ENCODE measurements around the gene CCDC78. TPM values are rescaled to one million over a fixed set of nuclear protein-coding genes. Genes with fewer than 3 reads are reported as not detected.

The CCDC78 gene
- polyA plus RNA-seq, 2 donors = 0.28 to 0.86 TPM

DNA sequence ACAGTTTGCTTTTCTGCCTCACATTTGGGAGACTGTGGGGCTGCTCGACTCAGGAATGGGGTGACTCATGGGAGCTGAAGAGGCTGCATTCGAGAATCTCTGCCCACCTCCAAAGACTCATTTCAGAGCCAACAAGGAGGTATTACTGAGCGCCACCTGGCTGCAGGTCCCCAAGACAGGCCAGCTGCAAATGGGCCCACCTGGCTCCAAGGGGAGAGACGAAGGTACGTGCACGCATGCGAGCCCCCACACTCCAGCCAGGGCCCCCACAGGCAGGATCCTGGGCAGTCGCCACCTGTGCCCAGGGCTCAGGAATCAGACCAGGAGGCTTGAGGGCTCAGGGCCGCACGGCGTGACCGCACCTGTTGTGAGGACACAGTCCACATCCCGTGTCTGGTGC, 6.7 kb upstream of the CCDC78 start:
- peaks cover 0 to 63% of the 10 kb centered on the region in 2 donors for H3K36me3 ChIP-seq (ENCODE audit: control insufficient read depth in 2 of 2, insufficient read depth in 2 of 2, low read length in 1 of 2)
- 83 to 87% methylated on average over 13 of the region's 13 CpGs for WGBS, 2 donors
- peaks cover 0 to 3% of the 10 kb centered on the region in 2 donors for H3K27me3 ChIP-seq (ENCODE audit: control insufficient read depth in 1 of 2, insufficient read depth in 2 of 2, low read length in 2 of 2)
- H3K4me1 ChIP-seq (ENCODE audit: control insufficient read depth in 2 of 2, insufficient read depth in 2 of 2, low read length in 1 of 2) = peaks cover 4 to 11% of the 10 kb centered on the region in 2 donors
- no peak overlapping the region for H3K27ac ChIP-seq (ENCODE audit: low read depth in 2 of 2, low read length in 1 of 2)
- no peak overlapping the region for H3K4me3 ChIP-seq (ENCODE audit: low read depth in 1 of 2, low read length in 2 of 2)
- no peaks in the 10 kb centered on the region for H3K9me3 ChIP-seq (ENCODE audit: control insufficient read depth in 2 of 2, insufficient read depth in 1 of 2, low read depth in 1 of 2, low read length in 1 of 2)

DNA sequence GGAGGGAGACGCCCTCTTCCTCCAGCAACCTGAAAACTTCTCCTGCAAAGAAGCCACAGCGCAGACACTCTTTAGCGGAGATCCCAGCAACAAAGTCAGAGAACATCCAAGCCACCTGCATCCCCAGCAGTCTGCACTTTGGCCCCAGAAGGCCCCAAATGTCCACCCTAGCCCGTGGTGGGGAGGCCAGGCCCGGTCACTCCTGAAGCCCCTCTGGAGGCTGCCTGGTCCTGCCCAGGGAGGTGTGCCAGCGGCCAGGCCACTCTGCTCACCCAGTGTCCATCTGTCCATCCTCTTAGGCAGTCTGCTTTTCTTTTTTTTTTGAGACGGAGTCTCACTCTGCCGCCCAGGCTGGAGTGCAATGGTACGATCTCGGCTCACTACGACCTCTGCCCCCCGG, 6.1 kb upstream of the CCDC78 start:
- peaks cover 0 to 8% of the 10 kb centered on the region in 2 donors for H3K27me3 ChIP-seq (ENCODE audit: control insufficient read depth in 1 of 2, insufficient read depth in 2 of 2, low read length in 2 of 2)
- 93 to 94% methylated on average over 12 of the region's 12 CpGs for WGBS, 2 donors
- no peak overlapping the region for H3K4me3 ChIP-seq (ENCODE audit: low read depth in 1 of 2, low read length in 2 of 2)
- H3K9me3 ChIP-seq (ENCODE audit: control insufficient read depth in 2 of 2, insufficient read depth in 1 of 2, low read depth in 1 of 2, low read length in 1 of 2) = no peaks in the 10 kb centered on the region
- H3K27ac ChIP-seq (ENCODE audit: low read depth in 2 of 2, low read length in 1 of 2) = no peak overlapping the region
- H3K4me1 ChIP-seq (ENCODE audit: control insufficient read depth in 2 of 2, insufficient read depth in 2 of 2, low read length in 1 of 2) = peaks cover 5 to 16% of the 10 kb centered on the region in 2 donors
- peaks cover 0 to 57% of the 10 kb centered on the region in 2 donors for H3K36me3 ChIP-seq (ENCODE audit: control insufficient read depth in 2 of 2, insufficient read depth in 2 of 2, low read length in 1 of 2)

DNA sequence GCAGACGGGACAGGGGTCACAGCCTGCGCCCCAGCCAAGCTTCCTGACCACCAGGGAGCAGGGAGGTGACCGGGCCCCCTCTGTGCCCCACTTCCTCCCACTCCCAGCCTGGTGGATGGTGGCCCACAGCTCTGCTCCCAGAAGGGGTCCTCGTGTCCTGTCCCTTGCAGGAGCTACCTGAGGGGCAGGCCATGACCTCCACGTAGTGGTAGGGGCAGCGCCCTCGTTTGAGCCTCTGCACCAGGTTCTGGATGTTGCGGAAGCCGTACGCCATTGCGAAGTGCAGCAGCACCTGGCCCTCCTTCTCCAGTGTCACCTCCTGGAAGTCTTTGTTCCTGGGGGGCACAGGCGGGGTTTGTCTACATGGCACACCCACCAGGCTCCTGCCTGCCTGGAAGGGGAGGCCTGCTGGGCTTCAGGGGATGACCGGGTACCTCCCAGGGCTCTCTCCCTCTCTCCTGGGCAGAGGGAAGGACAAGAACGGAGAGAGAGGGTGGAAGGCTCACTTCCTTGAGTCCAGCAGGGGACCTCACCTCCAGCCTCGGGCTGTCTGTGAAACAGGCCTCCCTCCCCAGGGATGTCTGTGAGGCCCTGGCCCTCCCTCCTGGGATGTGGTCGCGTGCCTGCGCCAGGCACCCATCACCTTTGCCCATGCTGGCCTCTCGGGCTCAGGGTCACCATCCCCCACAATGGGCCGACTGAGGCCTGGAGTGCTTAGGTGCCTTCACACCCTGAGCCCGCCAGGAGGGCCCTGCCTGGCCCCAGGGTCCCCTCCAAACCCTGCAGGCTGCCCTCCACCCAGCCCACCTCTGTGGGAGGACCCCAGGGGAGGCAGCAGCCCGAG, 4.6 kb upstream of the CCDC78 start:
- Histone ChIP-seq H3K27ac (ENCODE audit: low read depth in 2 of 2, low read length in 1 of 2) (no peak overlapping the region), H3K9me3 (ENCODE audit: control insufficient read depth in 2 of 2, insufficient read depth in 1 of 2, low read depth in 1 of 2, low read length in 1 of 2) (no peaks in the 10 kb centered on the region), H3K4me1 (ENCODE audit: control insufficient read depth in 2 of 2, insufficient read depth in 2 of 2, low read length in 1 of 2) (peaks cover 5 to 22% of the 10 kb centered on the region in 2 donors), H3K27me3 (ENCODE audit: control insufficient read depth in 1 of 2, insufficient read depth in 2 of 2, low read length in 2 of 2) (peaks cover 0 to 8% of the 10 kb centered on the region in 2 donors), H3K4me3 (ENCODE audit: low read depth in 1 of 2, low read length in 2 of 2) (no peak overlapping the region), H3K36me3 (ENCODE audit: control insufficient read depth in 2 of 2, insufficient read depth in 2 of 2, low read length in 1 of 2) (peaks cover 0 to 43% of the 10 kb centered on the region in 2 donors)
- 85 to 92% methylated on average over 22 of the region's 22 CpGs for WGBS, 2 donors

DNA sequence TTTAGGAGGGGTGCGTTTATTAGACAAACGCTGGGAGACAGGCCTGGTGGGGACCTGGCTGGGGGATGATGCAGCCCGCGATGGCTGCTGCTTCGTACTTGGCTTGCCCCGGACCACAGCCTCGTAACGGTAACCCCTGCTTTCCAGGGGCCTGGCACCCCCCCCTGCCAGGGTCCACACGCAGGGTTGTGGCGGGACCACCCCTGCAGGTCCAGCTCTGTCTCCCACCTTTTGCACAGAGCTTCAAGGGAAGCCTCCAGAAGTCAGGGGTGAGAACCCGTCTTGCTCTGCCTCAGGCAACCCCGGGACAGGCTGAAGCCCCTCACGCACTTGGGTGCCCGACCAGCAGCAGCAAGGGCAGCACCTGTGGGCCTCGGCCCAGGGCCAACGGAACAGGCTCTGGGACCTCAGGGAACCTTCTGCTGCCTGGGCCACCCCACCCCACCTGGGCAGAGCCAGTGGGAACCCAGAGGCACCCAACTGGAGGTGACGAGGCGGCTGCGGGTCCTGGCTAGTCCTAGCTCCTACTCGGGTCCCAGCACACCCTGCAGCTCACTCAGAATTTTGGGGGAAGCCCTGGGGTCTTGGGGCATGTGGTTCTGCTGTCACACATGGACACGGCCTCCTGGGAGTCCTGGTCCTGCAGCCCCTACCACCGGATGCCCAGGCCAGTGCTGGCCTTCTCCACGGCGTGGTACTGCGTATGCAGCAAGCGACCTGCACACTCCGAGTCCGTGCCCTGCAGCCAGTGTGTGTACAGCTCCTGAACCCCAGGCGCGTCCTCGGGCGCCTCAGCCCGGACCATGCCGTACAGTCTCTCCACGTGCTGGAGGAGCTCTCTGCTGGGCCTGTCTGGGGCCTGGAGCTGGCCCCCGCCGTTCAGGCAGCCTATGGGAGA, 3.8 kb upstream of the CCDC78 start:
- Histone ChIP-seq H3K27ac (ENCODE audit: low read depth in 2 of 2, low read length in 1 of 2) (no peak overlapping the region), H3K4me1 (ENCODE audit: control insufficient read depth in 2 of 2, insufficient read depth in 2 of 2, low read length in 1 of 2) (peaks cover 5 to 22% of the 10 kb centered on the region in 2 donors), H3K36me3 (ENCODE audit: control insufficient read depth in 2 of 2, insufficient read depth in 2 of 2, low read length in 1 of 2) (peaks cover 0 to 35% of the 10 kb centered on the region in 2 donors), H3K9me3 (ENCODE audit: control insufficient read depth in 2 of 2, insufficient read depth in 1 of 2, low read depth in 1 of 2, low read length in 1 of 2) (no peaks in the 10 kb centered on the region), H3K27me3 (ENCODE audit: control insufficient read depth in 1 of 2, insufficient read depth in 2 of 2, low read length in 2 of 2) (peaks cover 0 to 8% of the 10 kb centered on the region in 2 donors), H3K4me3 (ENCODE audit: low read depth in 1 of 2, low read length in 2 of 2) (no peak overlapping the region)
- 81 to 83% methylated on average over 35 to 37 of the region's 37 CpGs for whole genome bisulfite sequencing, 2 donors

DNA sequence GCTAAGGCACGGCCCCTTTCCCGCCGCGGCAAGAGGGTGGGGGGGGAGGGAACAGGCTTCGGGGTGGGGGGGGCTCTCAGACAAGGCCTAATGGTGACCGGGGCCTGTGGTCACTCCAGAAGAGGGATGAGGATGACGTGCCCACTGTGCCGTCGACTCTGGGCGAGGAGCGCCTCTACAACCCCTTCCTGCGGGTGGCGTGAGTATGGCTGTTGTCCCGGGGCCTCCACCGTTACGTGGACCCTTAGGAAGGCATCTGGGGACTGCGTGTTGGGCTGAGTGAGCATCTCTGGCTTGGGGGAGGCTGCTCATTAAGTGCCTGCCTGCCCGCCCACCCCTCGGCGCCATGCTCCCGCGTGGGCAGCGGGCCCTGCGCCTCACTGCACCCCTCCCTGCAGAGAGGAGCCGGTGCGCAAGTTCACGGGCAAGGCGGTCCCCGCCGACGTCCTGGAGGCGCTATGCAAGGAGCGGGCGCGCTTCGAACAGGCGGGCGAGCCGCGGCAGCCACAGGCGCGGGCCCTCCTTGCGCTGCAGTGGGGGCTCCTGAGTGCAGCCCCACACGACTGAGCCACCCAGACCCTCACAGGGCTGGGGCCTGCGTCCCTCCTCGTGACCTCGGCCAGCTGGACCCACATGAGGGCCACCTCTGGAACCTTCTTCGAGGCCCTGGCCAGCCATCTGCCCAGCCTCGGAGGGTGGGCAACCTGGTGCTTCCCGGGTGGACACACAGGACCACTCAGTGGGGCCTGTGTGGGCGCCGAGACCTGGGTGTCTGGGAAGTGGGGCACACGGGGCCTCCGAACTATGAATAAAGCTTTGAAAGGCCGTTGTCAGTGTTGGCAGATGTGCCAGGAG, 2.9 kb upstream of the CCDC78 start:
- H3K27ac ChIP-seq (ENCODE audit: low read depth in 2 of 2, low read length in 1 of 2) = no peak overlapping the region
- no peak overlapping the region for H3K4me3 ChIP-seq (ENCODE audit: low read depth in 1 of 2, low read length in 2 of 2)
- H3K27me3 ChIP-seq (ENCODE audit: control insufficient read depth in 1 of 2, insufficient read depth in 2 of 2, low read length in 2 of 2) = peaks cover 0 to 8% of the 10 kb centered on the region in 2 donors

DNA sequence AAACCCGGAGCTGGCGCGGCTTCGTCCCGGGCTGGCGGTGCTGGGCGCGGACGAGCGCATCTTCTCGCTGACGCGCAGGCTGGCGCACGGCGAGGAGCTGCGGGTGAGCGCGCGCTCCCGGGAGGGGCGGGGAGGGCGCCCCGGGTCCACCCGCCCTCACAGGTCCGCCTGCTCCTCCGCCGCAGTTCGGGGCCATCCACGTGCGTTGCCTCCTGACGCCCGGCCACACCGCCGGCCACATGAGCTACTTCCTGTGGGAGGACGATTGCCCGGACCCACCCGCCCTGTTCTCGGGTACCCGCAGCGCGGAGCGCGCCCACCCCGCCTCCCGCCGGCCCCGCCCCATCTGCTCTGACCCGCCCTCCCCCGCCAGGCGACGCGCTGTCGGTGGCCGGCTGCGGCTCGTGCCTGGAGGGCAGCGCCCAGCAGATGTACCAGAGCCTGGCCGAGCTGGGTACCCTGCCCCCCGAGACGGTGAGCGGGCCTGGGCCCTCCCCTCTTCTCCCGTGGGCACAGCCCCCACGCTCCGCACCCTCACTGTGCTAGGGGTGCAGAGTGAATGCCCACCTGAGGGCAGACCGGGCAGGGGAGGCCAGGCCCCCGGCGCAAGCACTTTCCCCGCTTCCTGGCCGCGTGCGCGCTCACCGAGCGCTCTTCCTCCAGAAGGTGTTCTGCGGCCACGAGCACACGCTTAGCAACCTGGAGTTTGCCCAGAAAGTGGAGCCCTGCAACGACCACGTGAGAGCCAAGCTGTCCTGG, 2.1 kb upstream of the CCDC78 start:
- H3K27ac ChIP-seq (ENCODE audit: low read depth in 2 of 2, low read length in 1 of 2) = no peak overlapping the region
- peaks cover 5 to 22% of the 10 kb centered on the region in 2 donors for H3K4me1 ChIP-seq (ENCODE audit: control insufficient read depth in 2 of 2, insufficient read depth in 2 of 2, low read length in 1 of 2)
- peaks cover 0 to 18% of the 10 kb centered on the region in 2 donors for H3K36me3 ChIP-seq (ENCODE audit: control insufficient read depth in 2 of 2, insufficient read depth in 2 of 2, low read length in 1 of 2)
- 1% methylated on average over 27 to 80 of the region's 80 CpGs for WGBS, 2 donors
- no peaks in the 10 kb centered on the region for H3K9me3 ChIP-seq (ENCODE audit: control insufficient read depth in 2 of 2, insufficient read depth in 1 of 2, low read depth in 1 of 2, low read length in 1 of 2)
- H3K27me3 ChIP-seq (ENCODE audit: control insufficient read depth in 1 of 2, insufficient read depth in 2 of 2, low read length in 2 of 2) = peaks cover 0 to 8% of the 10 kb centered on the region in 2 donors
- H3K4me3 ChIP-seq (ENCODE audit: low read depth in 1 of 2, low read length in 2 of 2) = peak overlapping the region; percentile 26 to 34

More for the DNA sequence above, 2.9 kb upstream of the CCDC78 start:
- Histone ChIP-seq H3K4me1 (ENCODE audit: control insufficient read depth in 2 of 2, insufficient read depth in 2 of 2, low read length in 1 of 2) (peaks cover 5 to 22% of the 10 kb centered on the region in 2 donors), H3K36me3 (ENCODE audit: control insufficient read depth in 2 of 2, insufficient read depth in 2 of 2, low read length in 1 of 2) (peaks cover 0 to 26% of the 10 kb centered on the region in 2 donors), H3K9me3 (ENCODE audit: control insufficient read depth in 2 of 2, insufficient read depth in 1 of 2, low read depth in 1 of 2, low read length in 1 of 2) (no peaks in the 10 kb centered on the region)
- WGBS, 2 donors = 60% methylated on average over 54 to 55 of the region's 55 CpGs

DNA sequence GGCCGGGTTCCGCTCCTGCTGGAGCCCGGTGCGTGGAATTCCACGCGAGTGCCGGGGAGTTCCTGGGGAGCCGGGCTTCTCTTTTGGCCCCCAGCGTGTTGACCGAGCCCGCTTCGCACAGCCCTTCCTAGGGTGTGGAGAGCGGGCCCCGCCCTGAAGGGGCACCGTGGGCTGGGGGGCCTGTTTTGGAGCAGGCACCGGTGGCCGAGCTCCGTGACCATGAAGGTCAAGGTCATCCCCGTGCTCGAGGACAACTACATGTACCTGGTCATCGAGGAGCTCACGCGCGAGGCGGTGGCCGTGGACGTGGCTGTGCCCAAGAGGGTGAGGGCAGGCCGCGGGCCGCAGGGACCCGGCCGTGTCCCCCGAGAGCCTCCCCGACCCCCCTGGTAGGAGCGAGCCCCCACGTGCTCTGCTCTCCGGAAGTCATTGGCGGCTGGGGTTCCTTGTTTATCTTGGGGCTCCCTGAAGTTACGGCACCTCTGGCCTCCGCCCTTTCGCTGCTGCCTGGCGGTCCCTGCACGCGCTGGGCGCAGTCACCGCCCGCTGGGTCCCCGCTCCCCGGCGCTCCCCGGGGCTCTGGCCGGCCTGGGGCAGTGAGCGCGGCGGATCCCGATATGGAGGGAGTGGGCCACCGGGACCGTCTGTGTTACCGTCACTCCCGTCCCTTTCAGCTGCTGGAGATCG, 1.2 kb upstream of the CCDC78 start:
- Histone ChIP-seq H3K27ac (ENCODE audit: low read depth in 2 of 2, low read length in 1 of 2) (peak overlapping the region in 1 of 2 donors; percentile 49), H3K4me3 (ENCODE audit: low read depth in 1 of 2, low read length in 2 of 2) (peak overlapping the region; percentile 34 to 43)
- WGBS, 2 donors = 1% methylated on average over 56 to 61 of the region's 61 CpGs

DNA sequence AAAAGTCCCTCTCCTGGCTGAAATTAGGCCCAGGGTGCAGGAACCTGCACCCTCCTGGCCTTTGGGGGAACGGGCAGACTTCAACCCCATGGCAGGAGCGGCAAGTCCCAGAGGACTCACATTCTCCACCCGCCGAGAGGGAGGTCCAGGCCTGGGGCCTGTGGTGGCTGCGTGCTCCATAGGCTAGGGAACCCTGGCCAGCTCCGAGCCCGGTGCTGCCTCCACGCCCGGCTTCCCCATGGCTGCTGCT, 130 bp downstream of the CCDC78 start:
- Histone ChIP-seq H3K27ac (ENCODE audit: low read depth in 2 of 2, low read length in 1 of 2) (no peak overlapping the region), H3K27me3 (ENCODE audit: control insufficient read depth in 1 of 2, insufficient read depth in 2 of 2, low read length in 2 of 2) (peaks cover 0 to 8% of the 10 kb centered on the region in 2 donors), H3K9me3 (ENCODE audit: control insufficient read depth in 2 of 2, insufficient read depth in 1 of 2, low read depth in 1 of 2, low read length in 1 of 2) (no peaks in the 10 kb centered on the region), H3K36me3 (ENCODE audit: control insufficient read depth in 2 of 2, insufficient read depth in 2 of 2, low read length in 1 of 2) (peaks cover 0 to 6% of the 10 kb centered on the region in 2 donors), H3K4me3 (ENCODE audit: low read depth in 1 of 2, low read length in 2 of 2) (no peak overlapping the region), H3K4me1 (ENCODE audit: control insufficient read depth in 2 of 2, insufficient read depth in 2 of 2, low read length in 1 of 2) (peaks cover 10 to 32% of the 10 kb centered on the region in 2 donors)
- 19 to 23% methylated on average over 9 of the region's 9 CpGs for WGBS, 2 donors

More for the DNA sequence above, 1.2 kb upstream of the CCDC78 start:
- peaks cover 0 to 14% of the 10 kb centered on the region in 2 donors for H3K36me3 ChIP-seq (ENCODE audit: control insufficient read depth in 2 of 2, insufficient read depth in 2 of 2, low read length in 1 of 2)
- no peaks in the 10 kb centered on the region for H3K9me3 ChIP-seq (ENCODE audit: control insufficient read depth in 2 of 2, insufficient read depth in 1 of 2, low read depth in 1 of 2, low read length in 1 of 2)
- peaks cover 5 to 22% of the 10 kb centered on the region in 2 donors for H3K4me1 ChIP-seq (ENCODE audit: control insufficient read depth in 2 of 2, insufficient read depth in 2 of 2, low read length in 1 of 2)
- peaks cover 0 to 8% of the 10 kb centered on the region in 2 donors for H3K27me3 ChIP-seq (ENCODE audit: control insufficient read depth in 1 of 2, insufficient read depth in 2 of 2, low read length in 2 of 2)

Data from esophagus (tissue), 2 donors.